ENCODE data around the gene AQP3. TPM values are rescaled to one million over a fixed set of nuclear protein-coding genes. Genes with fewer than 3 reads are reported as not detected.
A peak's percentile ranks its signal among the peaks of the same experiment; 100 is the strongest.

The AQP3 gene
- total RNA-seq, 4 donors from 2014 or later, result 3.9 to 100 (median 15.5) TPM

DNA sequence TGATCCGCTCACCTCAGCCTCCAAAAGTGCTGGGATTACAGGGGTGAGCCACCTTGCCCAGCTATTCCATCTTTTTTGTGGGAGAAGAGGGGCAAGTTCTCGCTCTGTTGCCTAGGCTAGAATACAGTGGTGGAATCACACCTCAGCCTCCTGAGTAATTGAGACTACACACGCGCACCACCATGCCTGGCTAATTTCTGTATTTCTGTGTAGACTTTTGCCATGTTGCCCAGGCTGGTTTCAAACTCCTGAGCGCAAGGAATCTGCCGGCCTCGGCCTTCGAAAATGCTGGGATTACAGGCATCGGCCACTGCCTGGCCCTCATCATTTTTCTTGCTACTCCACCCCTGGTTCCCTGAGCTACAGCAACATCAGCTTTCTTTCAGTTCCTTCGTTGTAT lies 29.1 kb upstream of the AQP3 start:
- H3K4me3 ChIP-seq, result no peak overlapping the region
- H3K9me3 ChIP-seq, result no peaks in the 10 kb centered on the region
- 85% methylated on average over 6 to 8 of the region's 10 CpGs for WGBS, 2 donors (ENCODE audit: low coverage in 1 of 2)
- H3K4me1 ChIP-seq, result peaks cover 0 to 24% (median 12%) of the 10 kb centered on the region in 3 donors
- no peak overlapping the region for H3K27ac ChIP-seq
- H3K27me3 ChIP-seq, result no peaks in the 10 kb centered on the region
- H3K36me3 ChIP-seq, result peaks cover 0 to 17% of the 10 kb centered on the region in 2 donors
- ATAC-seq, result no peak
- TF ChIP-seq EP300 (IDR thresholded peaks at IDR 0.05) (no peak), POLR2A (IDR thresholded peaks at IDR 0.05) (no peak)
- TF ChIP-seq, protein P1, sequence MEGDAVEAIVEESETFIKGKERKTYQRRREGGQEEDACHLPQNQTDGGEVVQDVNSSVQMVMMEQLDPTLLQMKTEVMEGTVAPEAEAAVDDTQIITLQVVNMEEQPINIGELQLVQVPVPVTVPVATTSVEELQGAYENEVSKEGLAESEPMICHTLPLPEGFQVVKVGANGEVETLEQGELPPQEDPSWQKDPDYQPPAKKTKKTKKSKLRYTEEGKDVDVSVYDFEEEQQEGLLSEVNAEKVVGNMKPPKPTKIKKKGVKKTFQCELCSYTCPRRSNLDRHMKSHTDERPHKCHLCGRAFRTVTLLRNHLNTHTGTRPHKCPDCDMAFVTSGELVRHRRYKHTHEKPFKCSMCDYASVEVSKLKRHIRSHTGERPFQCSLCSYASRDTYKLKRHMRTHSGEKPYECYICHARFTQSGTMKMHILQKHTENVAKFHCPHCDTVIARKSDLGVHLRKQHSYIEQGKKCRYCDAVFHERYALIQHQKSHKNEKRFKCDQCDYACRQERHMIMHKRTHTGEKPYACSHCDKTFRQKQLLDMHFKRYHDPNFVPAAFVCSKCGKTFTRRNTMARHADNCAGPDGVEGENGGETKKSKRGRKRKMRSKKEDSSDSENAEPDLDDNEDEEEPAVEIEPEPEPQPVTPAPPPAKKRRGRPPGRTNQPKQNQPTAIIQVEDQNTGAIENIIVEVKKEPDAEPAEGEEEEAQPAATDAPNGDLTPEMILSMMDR (IDR thresholded peaks at IDR 0.05), result no peak

DNA sequence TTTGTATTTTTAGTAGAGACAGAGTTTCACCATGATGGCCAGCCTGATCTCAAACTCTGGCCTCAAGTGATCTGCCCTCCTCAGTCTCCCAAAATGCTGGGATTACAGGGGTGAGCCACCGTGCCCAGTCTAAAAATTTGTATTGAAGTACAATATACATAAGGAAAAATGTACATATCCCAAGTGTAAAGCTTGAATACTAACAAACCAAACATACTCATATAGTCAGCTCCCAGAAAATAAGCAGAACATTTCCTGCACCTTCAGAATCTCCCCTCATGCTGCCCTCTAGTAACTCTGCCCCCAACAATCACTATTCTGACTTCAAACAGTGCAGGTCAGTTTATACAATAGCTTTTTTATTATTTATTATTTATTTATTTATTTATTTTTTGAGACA lies 28.0 kb upstream of the AQP3 start:
- ATAC-seq, result no peak
- Histone ChIP-seq H3K27ac (no peak overlapping the region), H3K36me3 (peaks cover 0 to 29% of the 10 kb centered on the region in 2 donors), H3K4me1 (peaks cover 0 to 24% (median 12%) of the 10 kb centered on the region in 3 donors), H3K9me3 (no peaks in the 10 kb centered on the region), H3K27me3 (no peaks in the 10 kb centered on the region), H3K4me3 (no peak overlapping the region)
- WGBS, 2 donors (ENCODE audit: low coverage in 1 of 2), result 100% methylated on average over 1 of the region's 1 CpG
- no peak for TF ChIP-seq POLR2AphosphoS5 (IDR thresholded peaks at IDR 0.05)
- TF ChIP-seq, protein P1 (IDR thresholded peaks at IDR 0.05), result no peak
- no peak for TF ChIP-seq POLR2A (IDR thresholded peaks at IDR 0.05)
- TF ChIP-seq EP300 (IDR thresholded peaks at IDR 0.05), result no peak

DNA sequence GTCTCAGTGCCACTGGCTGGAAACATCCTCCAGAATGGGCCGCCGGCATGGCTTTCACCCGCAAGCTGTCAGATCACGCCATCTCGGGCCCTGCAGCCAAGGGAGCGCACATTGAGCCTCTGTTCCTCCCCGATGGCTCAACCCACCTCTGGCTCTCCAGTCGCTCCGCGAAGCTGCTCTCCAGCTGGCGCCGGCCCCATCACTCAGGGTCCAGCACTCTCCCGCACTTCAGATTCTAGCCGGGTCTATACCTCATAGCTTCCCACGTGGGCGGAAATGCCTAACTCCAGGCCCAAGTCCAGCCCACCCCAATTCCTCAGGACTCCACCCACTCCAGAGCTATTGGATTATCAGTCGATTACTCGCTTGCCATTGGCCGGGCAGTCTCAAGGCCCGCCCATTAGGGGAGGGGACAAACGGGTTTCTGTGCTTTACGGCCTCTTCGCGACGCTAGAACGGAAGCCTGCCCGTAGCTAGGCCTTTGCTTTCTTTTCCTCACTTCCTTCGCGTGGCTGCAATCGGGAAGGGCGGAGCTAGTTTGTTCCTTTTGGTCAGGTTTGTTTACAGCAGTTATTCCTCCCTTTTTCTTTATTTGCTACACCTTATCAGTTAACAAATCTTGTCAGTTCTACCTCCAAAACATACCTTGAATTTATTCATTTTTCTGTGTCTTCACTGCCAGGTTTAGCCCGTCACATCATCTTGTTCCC lies 26.4 kb upstream of the AQP3 start, which contains the start of gene NOL6:
NOL6 (minus strand) TSS at position 282 of the 710 bp plus-strand sequence; CDS start at position 200, 82 bp downstream.
- Histone ChIP-seq H3K27ac (peak within 1 kb of the TSS; percentile 64 to 80 (median 74)), H3K9me3 (no peaks in the 10 kb centered on the region), H3K4me3 (peak within 1 kb of the TSS; percentile 67 to 84), H3K27me3 (no peaks in the 10 kb centered on the region), H3K36me3 (peaks cover 0 to 38% of the 10 kb centered on the region in 2 donors), H3K4me1 (peaks cover 0 to 24% (median 12%) of the 10 kb centered on the region in 3 donors)
- ATAC-seq, result peak; percentile 100
- whole genome bisulfite sequencing, 2 donors (ENCODE audit: low coverage in 1 of 2), result 0 to 1% methylated on average over 16 to 26 of the region's 32 CpGs
- peak; percentile 91 for TF ChIP-seq POLR2AphosphoS5 (IDR thresholded peaks at IDR 0.05)
- TF ChIP-seq, protein P1 (IDR thresholded peaks at IDR 0.05), result no peak
- TF ChIP-seq EP300 (IDR thresholded peaks at IDR 0.05), result no peak
- peak; percentile 32 to 66 for TF ChIP-seq POLR2A (IDR thresholded peaks at IDR 0.05)

DNA sequence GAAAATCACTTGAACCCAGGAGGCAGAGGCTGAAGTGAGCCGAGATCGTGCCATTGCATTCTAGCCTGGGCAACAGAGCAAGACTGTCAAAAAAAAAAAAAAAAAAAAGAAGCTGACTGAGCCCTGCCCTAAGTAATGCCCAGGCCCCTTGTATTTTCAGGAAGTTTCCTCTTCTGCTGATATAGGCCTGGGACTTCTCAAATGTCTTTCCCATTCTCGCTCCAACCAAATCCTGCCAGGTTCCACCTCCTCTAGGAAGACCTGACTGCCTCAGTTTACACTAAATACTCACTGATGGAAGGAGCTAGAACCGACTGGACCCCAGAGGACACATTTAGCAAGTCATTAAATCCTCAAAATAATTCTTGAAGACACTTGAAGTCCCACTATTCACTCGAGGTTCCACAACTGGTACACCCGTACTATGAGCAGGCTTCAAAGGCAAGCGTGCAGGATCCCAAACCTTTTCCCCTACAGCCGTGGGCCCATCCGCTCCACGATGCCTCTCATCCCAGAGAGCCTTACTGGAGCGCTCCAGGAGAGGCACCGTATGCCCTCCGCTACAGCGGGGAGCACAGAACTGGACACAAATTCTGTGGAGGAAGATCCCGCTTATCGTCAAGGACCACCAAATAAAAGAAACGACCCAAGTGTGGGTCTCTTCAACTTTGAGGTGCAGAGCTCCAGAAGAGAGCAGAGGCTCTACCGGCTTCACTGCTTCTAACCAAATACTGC lies 25.7 kb upstream of the AQP3 start:
- Histone ChIP-seq H3K27ac (peak overlapping the region; percentile 12 to 77 (median 74)), H3K9me3 (no peaks in the 10 kb centered on the region), H3K27me3 (no peaks in the 10 kb centered on the region), H3K36me3 (peaks cover 0 to 45% of the 10 kb centered on the region in 2 donors), H3K4me1 (peaks cover 0 to 24% (median 12%) of the 10 kb centered on the region in 3 donors), H3K4me3 (peak overlapping the region; percentile 67 to 84)
- WGBS, 2 donors (ENCODE audit: low coverage in 1 of 2), result 8 to 22% methylated on average over 6 to 7 of the region's 18 CpGs
- TF ChIP-seq POLR2AphosphoS5 (IDR thresholded peaks at IDR 0.05) (no peak), EP300 (IDR thresholded peaks at IDR 0.05) (no peak), POLR2A (IDR thresholded peaks at IDR 0.05) (no peak)
- TF ChIP-seq, protein P1 (IDR thresholded peaks at IDR 0.05), result no peak
- ATAC-seq, result no peak
